GM18873 (cell line): ENCODE measurements around the gene SUCO.
"Not testable (repeated sequence)": the region's sequence is repeated elsewhere in the genome, so short reads cannot be mapped to it uniquely, and the experiment has no call there.

ENCODE experiments used
- ATAC-seq: cut with Tn5 transposase; IDR thresholded peaks from one replicate; pipeline ENCODE4 v1.9.1; 2021; ENCODE audit warnings: mild to moderate bottlenecking, moderate library complexity, moderate number of reproducible peaks; ENCODE audit not compliant: unreplicated experiment, low FRiP score

The SUCO gene

DNA sequence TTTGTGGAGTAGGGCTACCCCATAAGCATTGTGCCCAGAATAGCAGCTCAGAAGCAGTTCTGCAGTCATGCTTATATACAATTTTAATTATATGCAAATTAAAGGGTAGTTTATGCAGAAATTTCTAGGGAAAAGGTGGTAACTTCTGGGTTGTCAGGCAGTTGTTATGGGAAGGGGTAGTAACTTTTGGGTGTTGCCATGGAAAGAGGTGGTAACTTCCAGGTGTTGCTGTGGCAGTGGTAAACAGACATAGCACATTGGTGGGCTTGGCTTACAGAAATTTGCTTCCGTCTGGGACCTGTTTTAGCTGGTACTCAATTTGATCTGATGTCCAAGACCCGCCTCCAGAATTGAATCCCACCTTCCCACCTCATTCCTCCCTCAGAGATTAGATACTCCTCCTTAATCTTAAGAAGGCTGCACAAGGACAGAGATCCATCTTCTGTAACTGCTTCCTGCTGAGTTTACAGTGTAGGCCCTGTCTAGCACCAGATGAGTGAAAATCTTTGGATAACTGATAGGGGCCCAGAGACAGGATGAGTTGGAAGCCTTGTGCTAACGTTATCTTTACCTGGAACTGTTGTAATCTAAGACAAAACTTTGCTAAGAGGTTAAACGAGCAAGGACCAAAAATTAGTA lies 26.7 kb downstream of the SUCO start:
- no peak for ATAC-seq

DNA sequence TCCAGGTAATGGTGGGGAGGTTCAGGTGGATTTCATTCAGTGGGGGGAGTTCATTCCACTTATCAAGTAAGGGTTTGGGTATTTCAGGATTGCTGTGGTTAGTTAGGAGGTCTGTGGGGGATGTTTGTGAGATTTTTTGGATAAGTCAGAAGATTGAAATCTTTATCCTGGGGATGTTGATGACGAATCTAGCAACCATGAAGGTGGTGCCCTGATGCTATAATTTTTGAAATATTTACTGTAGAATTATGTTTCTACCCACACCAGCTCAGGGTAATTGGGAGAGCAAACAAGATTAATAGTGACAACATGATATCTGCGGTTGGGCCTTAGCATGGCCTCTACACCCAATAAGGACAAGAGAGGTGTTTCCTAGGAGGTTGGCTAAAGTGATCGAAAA lies 28.3 kb downstream of the SUCO start:
- ATAC-seq: no peak

DNA sequence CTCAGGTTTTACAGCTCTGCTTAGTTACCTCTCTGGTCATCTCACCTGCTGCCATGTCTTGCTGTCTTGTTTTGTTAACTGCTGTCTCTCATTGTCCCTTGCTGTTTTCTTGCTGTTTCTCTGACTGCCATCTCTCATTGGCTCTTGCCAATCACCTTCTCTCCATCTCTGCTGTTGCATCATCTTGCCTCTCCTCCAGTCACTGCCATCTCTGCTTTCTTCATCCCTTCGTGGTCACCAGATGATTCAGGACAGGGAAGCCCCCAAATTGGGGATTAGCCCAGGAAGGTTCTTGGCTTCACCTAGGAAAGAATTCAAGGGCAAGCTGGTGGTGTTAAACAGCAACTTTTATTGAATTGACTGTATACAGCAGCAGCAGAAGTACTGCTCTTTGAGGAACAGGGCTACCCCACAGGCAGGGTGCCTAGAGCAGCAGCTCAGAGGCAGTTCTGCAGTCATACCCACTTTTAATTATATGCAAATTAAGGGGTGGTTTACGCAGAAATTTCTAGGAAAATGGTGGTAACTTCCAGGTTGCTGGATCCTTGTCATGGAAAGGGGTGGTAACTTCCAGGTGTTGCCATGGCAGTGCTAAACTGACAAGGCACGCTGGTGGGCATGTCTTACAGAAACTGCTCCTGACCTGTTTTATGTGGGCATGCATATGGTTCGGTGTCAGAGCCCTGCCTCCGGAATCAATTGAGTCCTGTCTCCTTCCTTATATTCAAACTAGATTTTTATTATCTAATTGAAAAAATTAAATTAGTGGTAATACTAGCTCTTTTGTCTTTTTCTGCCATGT lies 33.4 kb downstream of the SUCO start:
- ATAC-seq: no peak

DNA sequence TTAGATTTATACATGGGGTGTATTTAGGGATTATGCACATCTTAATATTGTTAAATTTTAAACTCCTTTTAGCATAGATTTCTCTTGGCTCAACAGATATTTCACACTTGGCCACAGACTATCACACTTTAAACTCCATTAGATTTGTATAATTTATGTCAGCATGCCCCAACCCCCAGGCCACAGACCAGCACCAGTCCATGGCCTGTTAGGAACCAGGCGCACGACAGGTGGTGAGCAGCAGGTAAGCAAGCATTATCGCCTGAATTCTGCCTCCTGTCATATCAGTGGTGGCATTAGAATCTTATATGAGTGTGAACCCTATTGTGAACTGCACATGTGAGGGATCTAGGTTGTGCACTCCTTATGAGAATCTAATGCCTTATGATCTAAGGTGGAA lies 34.8 kb downstream of the SUCO start:
- ATAC-seq: no peak

DNA sequence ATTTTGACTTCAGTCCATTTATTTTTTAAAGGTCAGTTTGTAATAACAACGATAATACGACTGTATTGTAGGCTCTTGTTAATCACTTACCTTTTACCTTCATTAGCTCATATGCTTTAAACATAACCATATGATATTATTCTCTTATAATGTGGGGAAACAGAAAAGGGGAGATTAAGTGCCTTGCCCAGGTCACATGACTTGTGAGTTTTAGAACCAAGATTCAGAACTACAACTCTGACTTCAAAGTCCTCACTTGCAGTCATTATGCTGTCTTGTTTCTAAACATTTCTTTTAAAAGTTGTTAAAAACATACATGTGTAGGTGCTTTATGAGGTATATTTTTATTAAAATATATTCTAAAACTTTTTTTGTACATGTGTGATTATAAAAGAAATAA lies 41.1 kb downstream of the SUCO start:
- no peak for ATAC-seq

DNA sequence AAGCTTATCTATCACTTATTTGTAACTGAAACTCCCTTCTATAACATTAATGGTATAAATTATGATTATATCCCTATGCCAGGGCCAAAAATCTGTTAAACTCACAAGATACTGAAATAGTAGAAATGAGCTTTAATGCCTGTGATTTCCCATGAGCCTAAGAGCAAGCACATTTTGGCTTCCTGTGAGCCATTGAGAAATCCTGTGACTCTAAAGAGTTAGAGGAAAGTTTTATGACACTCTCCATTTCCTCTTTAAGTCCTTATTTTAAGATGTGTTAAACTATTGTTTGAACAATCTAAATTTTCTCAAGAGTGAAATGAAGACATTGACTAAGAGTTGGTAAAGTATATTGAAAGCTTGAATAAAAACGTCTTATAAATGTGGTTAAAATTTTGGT lies 45.6 kb downstream of the SUCO start:
- no peak for ATAC-seq

DNA sequence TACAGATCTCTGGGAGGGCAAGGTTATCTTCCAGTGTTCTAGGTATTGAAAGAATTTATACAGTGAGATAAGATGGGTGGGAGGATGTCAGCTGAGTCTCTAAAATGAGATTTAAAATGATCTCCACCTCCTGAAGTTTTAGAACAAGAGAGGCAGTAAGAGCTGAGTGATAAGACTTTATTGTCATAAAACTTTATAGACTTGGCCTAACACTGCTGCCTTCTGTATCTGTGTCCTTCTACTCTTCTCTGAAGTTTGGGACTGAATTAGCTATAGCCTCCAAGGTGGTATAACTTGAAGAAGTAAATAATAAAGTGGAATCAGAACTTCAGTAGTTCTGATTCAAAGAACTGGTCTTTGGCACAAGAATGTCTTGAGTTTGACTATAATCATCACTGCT lies 48.3 kb downstream of the SUCO start:
- ATAC-seq: no peak

DNA sequence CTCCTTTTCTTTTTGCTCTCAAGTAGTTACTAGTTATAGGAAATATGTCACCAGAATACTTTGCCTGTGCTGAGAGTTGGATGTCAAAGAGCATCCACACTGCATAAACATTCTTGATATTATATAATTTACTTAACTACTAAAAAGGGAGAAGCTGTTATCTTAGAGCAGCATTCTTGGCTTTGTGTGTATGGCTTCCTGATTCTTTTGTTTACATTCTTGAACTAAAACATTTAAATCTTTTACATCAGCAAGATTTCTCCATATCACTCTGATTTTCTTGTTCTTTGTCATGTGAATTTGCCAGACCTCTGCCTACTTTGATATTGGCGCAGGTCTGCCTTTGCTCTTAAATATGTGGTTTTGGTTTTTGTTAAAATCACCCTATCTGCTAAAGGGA lies 48.8 kb downstream of the SUCO start:
- ATAC-seq: no peak

DNA sequence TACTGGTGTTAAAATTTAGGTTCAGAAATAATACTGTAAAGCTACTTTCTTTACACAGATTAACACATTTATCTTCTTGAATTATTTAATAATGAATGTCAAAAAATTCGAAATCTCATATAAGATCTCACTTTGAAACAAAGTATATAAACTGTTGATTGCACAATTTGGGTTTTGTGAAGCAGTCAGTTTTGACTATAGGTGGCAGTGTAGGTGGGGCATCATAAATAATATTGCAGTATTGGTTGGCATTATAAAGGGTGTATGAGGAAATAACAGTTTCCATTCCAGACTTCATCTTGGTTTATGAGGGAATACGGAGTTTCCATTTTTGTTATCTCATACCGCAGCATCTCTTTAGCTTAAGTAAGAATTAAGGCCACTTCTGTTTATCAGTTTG lies 49.9 kb downstream of the SUCO start:
- no peak for ATAC-seq

DNA sequence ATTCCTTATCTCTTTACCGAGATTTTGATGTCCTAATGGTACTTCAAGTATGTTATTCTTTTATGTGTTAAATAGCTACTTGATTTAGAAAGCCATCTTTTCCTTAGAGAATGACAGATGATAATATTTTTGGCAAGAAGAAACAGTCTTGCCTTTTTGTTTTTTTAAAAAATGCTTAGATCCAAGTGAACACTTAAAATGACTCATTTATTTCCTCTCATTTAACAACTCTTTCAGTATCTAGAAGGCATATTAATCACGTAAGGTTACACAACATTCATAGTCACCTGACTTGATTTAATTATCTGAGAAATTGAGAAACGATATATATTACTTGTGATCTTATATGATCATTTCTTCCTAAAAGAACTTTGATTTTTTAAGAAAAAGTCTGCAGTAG lies 52.4 kb downstream of the SUCO start:
- no peak for ATAC-seq

DNA sequence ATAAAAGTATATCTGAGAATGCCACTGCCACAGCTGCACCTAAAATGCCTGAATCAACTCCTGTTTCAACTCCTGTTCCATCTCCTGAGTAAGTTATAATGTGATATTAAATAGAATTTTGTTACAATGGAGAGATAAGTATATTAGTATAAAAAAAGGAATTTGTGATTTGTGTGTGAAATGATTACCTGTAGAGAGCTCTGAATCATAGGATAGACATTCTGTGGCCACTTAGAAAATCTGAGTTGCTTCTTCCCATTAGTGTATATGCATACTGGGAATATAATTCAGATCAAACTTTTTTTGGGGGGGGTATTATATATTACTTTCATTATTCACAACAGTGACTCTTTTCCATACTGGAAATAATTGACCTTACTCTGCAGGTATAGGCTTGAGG lies 52.9 kb downstream of the SUCO start:
- no peak for ATAC-seq

DNA sequence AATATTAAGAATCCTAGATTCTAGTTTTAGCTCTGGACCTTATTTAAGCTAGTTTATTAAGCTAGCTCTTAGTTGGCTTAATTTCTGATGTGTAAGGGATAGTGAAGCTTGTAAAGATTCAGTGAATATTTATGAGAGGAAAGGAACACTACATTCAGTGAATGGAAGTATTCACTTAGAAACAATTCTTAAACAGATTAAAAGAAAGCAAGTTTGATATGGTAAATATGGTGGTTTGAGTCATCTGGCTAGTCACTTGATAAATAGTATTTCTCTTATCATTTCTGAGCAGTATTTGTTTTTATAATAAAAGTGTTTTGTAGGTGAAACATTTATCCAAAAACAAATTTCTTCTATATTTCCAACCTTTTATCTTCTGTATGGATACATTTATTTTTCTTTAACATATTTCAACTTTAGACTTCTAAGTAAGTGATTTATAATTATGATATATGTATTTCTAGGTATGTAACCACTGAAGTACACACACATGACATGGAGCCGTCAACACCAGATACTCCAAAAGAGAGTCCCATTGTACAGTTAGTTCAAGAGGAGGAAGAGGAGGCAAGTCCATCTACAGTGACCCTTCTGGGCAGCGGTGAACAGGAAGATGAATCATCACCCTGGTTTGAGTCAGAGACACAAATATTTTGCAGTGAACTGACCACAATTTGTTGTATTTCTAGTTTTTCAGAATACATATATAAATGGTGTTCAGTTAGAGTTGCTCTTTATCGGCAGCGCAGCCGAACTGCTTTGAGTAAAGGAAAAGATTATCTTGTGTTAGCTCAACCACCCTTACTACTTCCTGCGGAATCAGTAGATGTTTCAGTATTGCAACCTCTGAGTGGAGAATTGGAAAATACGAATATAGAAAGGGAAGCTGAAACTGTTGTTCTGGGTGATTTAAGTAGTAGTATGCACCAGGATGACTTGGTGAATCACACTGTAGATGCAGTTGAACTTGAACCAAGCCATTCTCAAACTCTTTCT lies 55.6 kb downstream of the SUCO start:
- ATAC-seq: no peak

DNA sequence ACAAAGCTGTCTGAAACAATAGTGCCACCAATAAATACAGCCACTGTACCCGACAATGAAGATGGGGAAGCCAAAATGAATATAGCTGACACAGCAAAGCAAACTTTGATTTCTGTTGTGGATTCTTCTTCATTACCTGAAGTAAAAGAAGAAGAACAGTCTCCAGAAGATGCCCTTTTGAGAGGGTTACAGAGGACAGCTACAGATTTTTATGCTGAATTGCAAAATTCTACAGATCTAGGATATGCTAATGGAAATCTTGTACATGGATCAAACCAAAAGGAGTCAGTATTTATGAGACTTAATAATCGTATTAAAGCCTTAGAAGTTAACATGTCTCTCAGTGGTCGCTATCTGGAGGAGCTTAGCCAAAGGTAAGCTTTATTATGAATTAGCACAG lies 56.6 kb downstream of the SUCO start:
- ATAC-seq: no peak

DNA sequence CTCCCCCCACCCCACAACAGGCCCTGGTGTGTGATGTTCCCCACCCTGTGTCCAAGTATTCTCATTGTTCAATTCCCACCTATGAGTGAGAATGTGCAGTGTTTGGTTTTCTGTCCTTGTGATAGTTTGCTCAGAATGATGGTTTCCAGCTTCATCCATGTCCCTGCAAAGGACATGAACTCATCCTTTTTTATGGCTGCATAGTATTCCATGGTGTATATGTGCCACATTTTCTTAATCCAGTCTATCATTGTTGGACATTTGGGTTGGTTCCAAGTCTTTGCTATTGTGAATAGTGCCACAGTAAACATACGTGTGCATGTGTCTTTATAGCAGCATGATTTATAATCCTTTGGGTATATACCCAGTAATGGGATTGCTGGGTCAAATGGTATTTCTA lies 58.5 kb downstream of the SUCO start:
- not testable (repeated sequence) for ATAC-seq

DNA sequence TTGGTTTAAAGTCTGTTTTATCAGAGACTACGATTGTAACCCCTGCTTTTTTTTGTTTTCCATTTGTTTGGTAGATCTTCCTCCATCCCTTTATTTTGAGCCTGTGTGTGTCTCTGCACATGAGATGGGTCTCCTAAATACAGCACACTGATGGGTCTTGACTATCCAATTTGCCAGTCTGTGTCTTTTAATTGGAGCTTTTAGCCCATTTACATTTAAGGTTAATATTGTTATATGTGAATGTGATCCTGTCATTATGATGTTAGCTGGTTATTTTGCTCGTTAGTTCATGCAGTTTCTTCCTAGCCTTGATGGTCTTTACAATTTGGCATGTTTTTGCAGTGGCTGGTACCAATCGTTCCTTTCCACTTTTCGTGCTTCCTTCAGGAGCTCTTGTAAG lies 62.1 kb downstream of the SUCO start:
- ATAC-seq: not testable (repeated sequence)

DNA sequence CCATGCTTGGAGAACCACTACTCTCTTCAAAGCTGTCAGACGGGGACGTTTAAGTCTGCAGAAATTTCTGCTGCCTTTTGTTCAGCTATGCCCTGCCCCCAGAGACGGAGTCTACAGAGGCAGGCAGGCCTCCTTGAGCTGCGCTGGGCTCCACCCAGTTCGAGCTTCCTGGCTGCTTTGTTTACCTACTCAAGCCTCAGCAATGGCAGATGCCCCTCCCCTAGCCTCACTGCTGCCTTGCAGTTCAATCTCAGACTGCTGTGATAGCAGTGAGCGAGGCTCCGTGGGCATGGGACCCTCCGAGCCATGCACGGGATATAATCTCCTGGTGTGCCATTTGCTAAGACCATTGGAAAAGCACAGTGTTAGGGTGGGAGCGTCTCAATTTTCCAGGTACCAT lies 63.8 kb downstream of the SUCO start:
- not testable (repeated sequence) for ATAC-seq

DNA sequence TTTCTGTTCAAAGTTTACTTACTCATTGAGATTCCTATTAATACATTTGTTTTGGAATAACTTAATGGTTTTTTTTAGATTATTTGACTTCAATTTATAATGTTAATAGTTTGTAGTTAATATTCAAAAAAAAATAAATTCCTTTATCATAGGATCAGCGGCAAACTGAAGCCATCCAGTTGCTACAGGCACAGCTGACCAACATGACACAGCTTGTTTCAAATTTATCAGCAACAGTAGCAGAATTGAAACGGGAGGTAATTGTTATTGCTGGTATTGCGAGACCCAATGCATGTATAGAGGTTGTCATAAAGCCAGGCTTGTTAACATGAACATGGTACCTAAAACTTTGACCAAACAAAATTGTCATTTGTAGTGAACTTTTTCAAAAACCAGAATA lies 67.0 kb downstream of the SUCO start:
- ATAC-seq: no peak

DNA sequence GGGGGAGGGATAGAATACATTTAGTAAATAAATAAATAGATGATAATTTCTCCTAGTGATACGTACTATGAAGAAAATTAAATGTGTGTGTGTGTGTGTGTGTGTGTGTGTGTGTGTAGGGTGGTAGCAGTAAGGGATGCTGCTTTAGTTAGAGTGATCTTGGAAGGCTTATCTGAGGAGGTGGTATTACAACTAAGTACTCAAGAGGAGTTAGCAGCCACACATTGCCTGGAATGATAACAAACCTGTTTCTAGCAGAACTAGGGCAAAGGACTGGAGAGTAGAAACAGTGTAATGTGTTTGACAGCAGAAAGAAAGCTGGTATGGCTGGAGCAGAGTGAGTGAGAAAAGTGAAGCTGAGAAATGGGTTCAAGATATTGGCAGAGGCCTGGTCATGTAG lies 67.7 kb downstream of the SUCO start:
- ATAC-seq: no peak

DNA sequence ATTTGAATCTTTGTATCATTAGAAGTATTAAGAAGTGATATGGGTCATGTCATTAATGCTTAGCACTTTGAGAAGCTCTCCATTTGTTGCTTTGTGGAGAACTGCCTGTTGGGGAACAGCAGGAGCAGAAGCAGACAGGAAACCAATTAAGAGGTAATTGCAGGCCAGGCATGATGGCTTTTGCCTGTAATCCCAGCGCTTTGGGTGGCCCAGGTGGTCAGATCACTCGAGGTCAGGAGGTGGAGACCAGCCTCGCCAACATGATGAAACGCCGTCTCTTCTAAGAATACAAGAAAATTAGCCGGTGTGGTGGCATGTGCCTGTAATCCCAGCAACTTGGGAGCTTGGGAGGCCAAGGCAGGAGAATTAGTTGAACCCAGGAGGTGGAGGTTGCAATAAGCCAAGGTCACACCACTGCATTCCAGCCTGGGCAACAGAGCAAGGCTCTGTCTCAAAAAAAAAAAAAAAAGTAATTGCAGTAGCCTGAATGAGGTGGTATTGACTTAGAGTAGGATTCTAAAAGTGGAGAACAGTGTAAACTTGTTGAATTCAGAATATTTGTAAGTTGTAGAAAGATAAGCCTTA lies 68.2 kb downstream of the SUCO start:
- no peak for ATAC-seq

DNA sequence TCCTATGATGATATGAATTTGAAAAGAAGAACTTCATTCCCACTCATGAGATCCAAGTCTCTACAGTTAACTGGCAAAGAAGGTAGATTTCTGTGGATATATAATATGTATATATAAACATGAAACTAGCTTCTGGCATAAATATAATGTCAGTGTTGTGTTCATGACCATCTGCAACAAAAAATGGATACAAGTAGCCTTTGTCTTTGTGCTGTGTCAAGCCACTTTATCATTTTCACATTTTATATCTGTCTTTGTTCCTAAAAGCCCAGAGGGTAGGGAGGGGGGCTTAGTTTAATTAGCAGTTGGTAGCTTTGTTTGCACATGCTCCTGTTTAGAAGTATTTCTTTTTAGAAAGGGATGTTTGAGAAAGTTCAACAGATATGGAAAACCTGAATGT lies 69.8 kb downstream of the SUCO start:
- no peak for ATAC-seq

DNA sequence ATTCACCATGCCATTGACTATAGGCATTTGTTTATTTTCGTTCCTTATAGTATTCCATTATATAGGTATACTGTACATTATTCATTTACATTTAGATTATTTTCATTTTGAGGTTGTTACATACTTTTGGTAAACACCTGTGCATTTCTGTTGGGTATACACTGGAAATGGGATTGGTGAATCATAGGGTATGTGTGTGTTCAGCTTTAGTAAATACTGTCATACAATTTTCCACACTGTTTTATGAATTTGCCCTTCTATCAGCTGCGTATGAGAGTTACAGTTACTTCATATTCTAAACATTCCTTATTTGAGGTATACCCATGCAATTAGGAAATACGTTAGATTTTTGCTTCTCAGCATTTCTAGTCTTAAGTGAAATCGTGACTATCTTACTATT lies 70.9 kb downstream of the SUCO start:
- no peak for ATAC-seq
